NOMO-1 (cell line): ENCODE measurements around the gene OR6B1.

ENCODE experiments used
- DNase-seq, 2 experiments: peaks; one replicate each; lab custom pipeline; 2025; ENCODE audit not compliant: unreplicated experiment in 2 of 2; lab: John Stamatoyannopoulos, UW

The OR6B1 gene

GRCh38 chr7:144000020-144000419, at the start of gene OR6B1:
TSS of gene OR6B1 (plus strand) at chr7:144000320. CDS start at chr7:144003997, 3,677 bp downstream.
- DNase-seq, result no peak

GRCh38 chr7:143953421-143953820, 46.7 kb upstream of the OR6B1 start:
- no peak for DNase-seq

GRCh38 chr7:143954135-143954534, 46.0 kb upstream of the OR6B1 start:
- DNase-seq, result no peak

- no peak for DNase-seq
Observed at GRCh38 chr7:143954544-143954943, 45.6 kb upstream of the OR6B1 start, which contains the start of gene OR2F1. TSS of gene OR2F1 (plus strand) at chr7:143954844. CDS start at chr7:143959971, 5,127 bp downstream.

- DNase-seq, result no peak
Observed at GRCh38 chr7:143958781-143959180, 41.3 kb upstream of the OR6B1 start.

- no peak for DNase-seq
Observed at GRCh38 chr7:143960813-143961610, 39.1 kb upstream of the OR6B1 start.

- no peak for DNase-seq
Observed at GRCh38 chr7:143965280-143965679, 34.8 kb upstream of the OR6B1 start.

GRCh38 chr7:143967398-143967797, 32.7 kb upstream of the OR6B1 start:
- DNase-seq, result no peak

GRCh38 chr7:143973870-143974416, 26.2 kb upstream of the OR6B1 start:
- no peak for DNase-seq

GRCh38 chr7:143974459-143974858, 25.7 kb upstream of the OR6B1 start:
- DNase-seq, result no peak

GRCh38 chr7:143975617-143976016, 24.5 kb upstream of the OR6B1 start:
- DNase-seq, result no peak

GRCh38 chr7:143978585-143978984, 21.5 kb upstream of the OR6B1 start:
- DNase-seq, result no peak

- DNase-seq, result no peak
Observed at GRCh38 chr7:143979359-143979758, 20.8 kb upstream of the OR6B1 start.

- no peak for DNase-seq
Observed at GRCh38 chr7:143979998-143980397, 20.1 kb upstream of the OR6B1 start.

GRCh38 chr7:143980746-143981510, 19.2 kb upstream of the OR6B1 start:
- no peak for DNase-seq

- DNase-seq, result no peak
Observed at GRCh38 chr7:143983960-143984359, 16.2 kb upstream of the OR6B1 start.

GRCh38 chr7:143987513-143987912, 12.6 kb upstream of the OR6B1 start:
- no peak for DNase-seq

- no peak for DNase-seq
Observed at GRCh38 chr7:143988976-143989745, 11.0 kb upstream of the OR6B1 start.

GRCh38 chr7:143992670-143993069, 7.5 kb upstream of the OR6B1 start:
- no peak for DNase-seq

GRCh38 chr7:143993924-143994323, 6.2 kb upstream of the OR6B1 start:
- no peak for DNase-seq

- DNase-seq, result no peak
Observed at GRCh38 chr7:144001543-144001942, 1.4 kb downstream of the OR6B1 start.
